GM23338 (cell line): ENCODE data around the gene TPP2.

Experiments
- CREB1 ChIP-seq: fragments of 250-450 bp; sonication (Bioruptor Pico); IDR thresholded peaks from 2 replicates; pipeline ENCODE4 v1.5.0; 2020; ENCODE audit warnings: low read depth, mild to moderate bottlenecking, moderate library complexity
- ETS1 ChIP-seq: IDR thresholded peaks from 2 replicates; pipeline ENCODE4 v1.6.1; 2016; ENCODE audit warnings: antibody characterized with exemption
- EZH2 ChIP-seq: fragments of 200-600 bp; sonication (generic); IDR thresholded peaks from one replicate; pipeline ENCODE4 v1.8.0; 2017; ENCODE audit warnings: antibody characterized with exemption, mild to moderate bottlenecking, low read depth; ENCODE audit not compliant: unreplicated experiment
- EZH2phosphoT487 ChIP-seq: fragments of 200-600 bp; sonication (generic); IDR thresholded peaks from one replicate; pipeline ENCODE4 v1.8.1; 2018; ENCODE audit warnings: antibody characterized with exemption; ENCODE audit not compliant: unreplicated experiment
- JUNB ChIP-seq: IDR thresholded peaks from one replicate; pipeline ENCODE4 v1.6.1; 2016; ENCODE audit warnings: antibody characterized with exemption; ENCODE audit not compliant: unreplicated experiment
- NANOG ChIP-seq: IDR thresholded peaks from 2 replicates; pipeline ENCODE4 v1.6.1; 2016; ENCODE audit warnings: antibody characterized with exemption, borderline replicate concordance
- POLR2AphosphoS5 ChIP-seq: IDR thresholded peaks from 2 replicates; pipeline ENCODE4 v1.6.1; 2016; ENCODE audit warnings: antibody characterized with exemption, low read depth
- ZNF114 ChIP-seq: fragments of 250-450 bp; sonication (Bioruptor Pico); IDR thresholded peaks from 2 replicates; pipeline ENCODE4 v1.5.0; 2020; ENCODE audit warnings: mild to moderate bottlenecking, moderate library complexity
- ZNF331 ChIP-seq: fragments of 250-450 bp; sonication (Bioruptor Pico); IDR thresholded peaks from 2 replicates; pipeline ENCODE4 v1.5.0; 2020; ENCODE audit warnings: low read depth, mild to moderate bottlenecking, moderate library complexity
- TF ChIP-seq, protein P1 (sequence below), 2 experiments: fragments of 200-600 bp in 1 of 2; sonication (generic) in 1 of 2; conservative IDR thresholded peaks; 2 replicates each; pipeline versions ENCODE4 v1.5.1 to v1.6.1; 2016 to 2017; ENCODE audit warnings: antibody characterized with exemption in 2 of 2, low read depth in 2 of 2, mild to moderate bottlenecking in 2 of 2, moderate library complexity in 1 of 2
- TF ChIP-seq, protein P2 (sequence below): IDR thresholded peaks from one replicate; pipeline ENCODE4 v1.6.1; 2018; ENCODE audit warnings: antibody characterized with exemption; ENCODE audit not compliant: unreplicated experiment

GRCh38 chr13:102597029-102597961 lies 509 bp downstream of the TPP2 start:
- TF ChIP-seq, protein P1, sequence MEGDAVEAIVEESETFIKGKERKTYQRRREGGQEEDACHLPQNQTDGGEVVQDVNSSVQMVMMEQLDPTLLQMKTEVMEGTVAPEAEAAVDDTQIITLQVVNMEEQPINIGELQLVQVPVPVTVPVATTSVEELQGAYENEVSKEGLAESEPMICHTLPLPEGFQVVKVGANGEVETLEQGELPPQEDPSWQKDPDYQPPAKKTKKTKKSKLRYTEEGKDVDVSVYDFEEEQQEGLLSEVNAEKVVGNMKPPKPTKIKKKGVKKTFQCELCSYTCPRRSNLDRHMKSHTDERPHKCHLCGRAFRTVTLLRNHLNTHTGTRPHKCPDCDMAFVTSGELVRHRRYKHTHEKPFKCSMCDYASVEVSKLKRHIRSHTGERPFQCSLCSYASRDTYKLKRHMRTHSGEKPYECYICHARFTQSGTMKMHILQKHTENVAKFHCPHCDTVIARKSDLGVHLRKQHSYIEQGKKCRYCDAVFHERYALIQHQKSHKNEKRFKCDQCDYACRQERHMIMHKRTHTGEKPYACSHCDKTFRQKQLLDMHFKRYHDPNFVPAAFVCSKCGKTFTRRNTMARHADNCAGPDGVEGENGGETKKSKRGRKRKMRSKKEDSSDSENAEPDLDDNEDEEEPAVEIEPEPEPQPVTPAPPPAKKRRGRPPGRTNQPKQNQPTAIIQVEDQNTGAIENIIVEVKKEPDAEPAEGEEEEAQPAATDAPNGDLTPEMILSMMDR (conservative IDR thresholded peaks at IDR 0.05; ENCODE audit: low read depth in 2 of 2): no peak
- no peak for TF ChIP-seq EZH2phosphoT487
- TF ChIP-seq ZNF331 (CRISPR knock-in tag): no peak
- no peak for TF ChIP-seq CREB1 (CRISPR knock-in tag)
- no peak for TF ChIP-seq POLR2AphosphoS5
- TF ChIP-seq EZH2: no peak
- no peak for TF ChIP-seq JUNB
- no peak for TF ChIP-seq ZNF114 (CRISPR knock-in tag)
- no peak for TF ChIP-seq ETS1
- TF ChIP-seq, protein P2, sequence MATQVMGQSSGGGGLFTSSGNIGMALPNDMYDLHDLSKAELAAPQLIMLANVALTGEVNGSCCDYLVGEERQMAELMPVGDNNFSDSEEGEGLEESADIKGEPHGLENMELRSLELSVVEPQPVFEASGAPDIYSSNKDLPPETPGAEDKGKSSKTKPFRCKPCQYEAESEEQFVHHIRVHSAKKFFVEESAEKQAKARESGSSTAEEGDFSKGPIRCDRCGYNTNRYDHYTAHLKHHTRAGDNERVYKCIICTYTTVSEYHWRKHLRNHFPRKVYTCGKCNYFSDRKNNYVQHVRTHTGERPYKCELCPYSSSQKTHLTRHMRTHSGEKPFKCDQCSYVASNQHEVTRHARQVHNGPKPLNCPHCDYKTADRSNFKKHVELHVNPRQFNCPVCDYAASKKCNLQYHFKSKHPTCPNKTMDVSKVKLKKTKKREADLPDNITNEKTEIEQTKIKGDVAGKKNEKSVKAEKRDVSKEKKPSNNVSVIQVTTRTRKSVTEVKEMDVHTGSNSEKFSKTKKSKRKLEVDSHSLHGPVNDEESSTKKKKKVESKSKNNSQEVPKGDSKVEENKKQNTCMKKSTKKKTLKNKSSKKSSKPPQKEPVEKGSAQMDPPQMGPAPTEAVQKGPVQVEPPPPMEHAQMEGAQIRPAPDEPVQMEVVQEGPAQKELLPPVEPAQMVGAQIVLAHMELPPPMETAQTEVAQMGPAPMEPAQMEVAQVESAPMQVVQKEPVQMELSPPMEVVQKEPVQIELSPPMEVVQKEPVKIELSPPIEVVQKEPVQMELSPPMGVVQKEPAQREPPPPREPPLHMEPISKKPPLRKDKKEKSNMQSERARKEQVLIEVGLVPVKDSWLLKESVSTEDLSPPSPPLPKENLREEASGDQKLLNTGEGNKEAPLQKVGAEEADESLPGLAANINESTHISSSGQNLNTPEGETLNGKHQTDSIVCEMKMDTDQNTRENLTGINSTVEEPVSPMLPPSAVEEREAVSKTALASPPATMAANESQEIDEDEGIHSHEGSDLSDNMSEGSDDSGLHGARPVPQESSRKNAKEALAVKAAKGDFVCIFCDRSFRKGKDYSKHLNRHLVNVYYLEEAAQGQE: no peak
- TF ChIP-seq NANOG: no peak
